ENCODE measurements around the gene RPS8. TPM values are rescaled to one million over a fixed set of nuclear protein-coding genes. Genes with fewer than 3 reads are reported as not detected.
"Not testable (repeated sequence)": the region's sequence is repeated elsewhere in the genome, so short reads cannot be mapped to it uniquely, and the experiment has no call there.

RPS8 gene
- 1,786 TPM for total RNA-seq

DNA sequence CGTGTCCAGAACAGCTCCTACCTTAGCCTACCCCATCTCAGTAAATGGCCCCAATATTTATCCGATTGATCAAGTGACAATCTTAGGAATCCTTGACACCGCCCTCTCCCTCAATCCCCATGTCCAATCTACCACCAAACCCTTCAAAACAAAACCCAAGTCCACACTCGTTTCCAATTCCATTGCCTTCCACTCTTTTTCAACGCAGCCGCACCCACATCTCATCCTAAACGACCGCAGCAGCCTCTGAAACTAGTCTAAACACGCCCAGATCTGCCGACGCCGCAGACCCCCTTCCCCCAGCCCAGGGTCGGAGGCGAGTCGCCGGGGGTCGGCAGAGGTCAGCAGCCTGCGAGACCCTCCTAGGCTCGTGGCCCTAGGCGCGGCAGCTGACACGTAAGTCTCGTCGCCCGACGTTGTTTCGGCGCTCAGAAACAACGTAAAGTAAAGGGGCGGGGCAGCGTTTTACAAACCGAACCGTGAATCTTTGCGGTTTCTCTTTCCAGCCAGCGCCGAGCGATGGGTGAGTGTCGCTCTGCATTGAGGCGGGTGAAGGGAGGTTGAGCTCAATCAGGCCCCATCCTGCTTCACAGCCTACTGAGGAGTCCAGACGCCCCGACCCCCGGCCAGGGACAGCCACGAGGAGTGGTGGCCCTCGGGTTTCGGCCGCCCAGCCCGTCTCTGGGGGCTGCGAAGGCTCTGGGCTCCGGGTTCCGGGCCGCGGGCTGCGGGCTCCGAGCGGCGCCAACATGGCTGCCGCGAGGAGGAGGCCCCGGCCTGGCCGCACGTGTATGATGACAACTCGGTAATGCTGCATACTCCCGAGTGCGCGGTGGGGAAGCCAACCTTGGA is at the start of gene RPS8:
TSS of gene RPS8 (plus strand) at position 463 of the 852 bp plus-strand sequence. CDS start at position 520, 57 bp downstream.
- peak within 1 kb of the TSS; percentile 92 to 98 (median 95) for H3K9ac ChIP-seq (ENCODE audit: low read depth in 1 of 3, low read length in 3 of 3)
- peak within 1 kb of the TSS; percentile 89 to 99 (median 97) for H3K4me3 ChIP-seq (ENCODE audit: low read length in 3 of 3)
- peaks cover 16 to 23% (median 22%) of the 10 kb centered on the region in 3 donors for H3K36me3 ChIP-seq (ENCODE audit: control insufficient read depth in 3 of 3, insufficient read depth in 3 of 3, low read length in 3 of 3)
- H3K4me1 ChIP-seq (ENCODE audit: control insufficient read depth in 3 of 3, insufficient read depth in 3 of 3, low read length in 3 of 3): peaks cover 11 to 25% (median 13%) of the 10 kb centered on the region in 3 donors
- no peaks in the 10 kb centered on the region for H3K27me3 ChIP-seq (ENCODE audit: control insufficient read depth in 3 of 3, insufficient read depth in 3 of 3, low read length in 3 of 3)
- H3K9me3 ChIP-seq (ENCODE audit: control insufficient read depth in 3 of 3, low read length in 3 of 3): no peaks in the 10 kb centered on the region
- H3K27ac ChIP-seq (ENCODE audit: low read depth, low read length): peak within 1 kb of the TSS; percentile 99

DNA sequence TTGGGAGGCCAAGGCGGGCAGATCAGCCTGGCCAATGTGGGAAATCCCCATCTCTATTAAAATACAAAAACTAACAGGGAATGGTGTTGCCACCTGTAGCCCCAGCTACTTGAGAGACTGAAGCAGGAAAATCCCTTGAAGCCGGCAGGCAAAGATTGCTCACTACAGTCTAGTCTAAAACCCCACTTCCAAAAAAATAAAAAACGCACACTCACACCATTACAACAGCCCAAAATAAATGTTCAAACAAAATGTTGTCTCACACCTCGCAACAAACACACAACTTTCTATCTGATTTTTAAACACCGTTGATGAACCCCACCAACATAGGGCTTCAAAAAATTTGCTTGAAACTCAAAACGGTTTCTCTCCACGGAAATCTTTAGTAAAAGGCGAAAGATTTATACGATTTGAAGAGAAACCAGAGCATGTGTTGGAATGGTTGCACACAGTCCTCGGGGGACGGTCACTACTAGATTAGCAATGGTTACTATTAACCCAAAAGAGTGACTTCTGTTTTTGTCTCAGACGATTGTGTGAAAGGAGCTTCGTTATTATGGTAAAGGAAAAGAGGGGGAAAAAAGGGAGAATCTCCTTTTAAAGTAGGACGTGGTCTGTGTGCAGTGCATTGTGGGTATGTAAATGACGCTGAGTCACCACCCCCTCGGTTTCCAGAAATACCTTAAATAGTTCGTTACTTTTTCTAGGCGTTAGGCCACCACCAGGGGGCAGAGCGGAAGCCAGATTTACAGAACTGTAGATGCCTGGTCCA is 44.4 kb upstream of the RPS8 start, which contains the start of gene RNU5D-1:
TSS of gene RNU5D-1 (minus strand) at position 430 of the 772 bp plus-strand sequence.
- H3K4me3 ChIP-seq (ENCODE audit: low read length in 3 of 3): peak within 1 kb of the TSS; percentile 25 to 46 (median 36)
- no peaks in the 10 kb centered on the region for H3K36me3 ChIP-seq (ENCODE audit: control insufficient read depth in 3 of 3, insufficient read depth in 3 of 3, low read length in 3 of 3)
- H3K4me1 ChIP-seq (ENCODE audit: control insufficient read depth in 3 of 3, insufficient read depth in 3 of 3, low read length in 3 of 3): peaks cover 4 to 10% (median 10%) of the 10 kb centered on the region in 3 donors
- H3K9ac ChIP-seq (ENCODE audit: low read depth in 1 of 3, low read length in 3 of 3): peak within 1 kb of the TSS; percentile 17 to 52 (median 52)
- H3K27ac ChIP-seq (ENCODE audit: low read depth, low read length): peak within 1 kb of the TSS; percentile 83
- H3K27me3 ChIP-seq (ENCODE audit: control insufficient read depth in 3 of 3, insufficient read depth in 3 of 3, low read length in 3 of 3): no peaks in the 10 kb centered on the region
- no peaks in the 10 kb centered on the region for H3K9me3 ChIP-seq (ENCODE audit: control insufficient read depth in 3 of 3, low read length in 3 of 3)

DNA sequence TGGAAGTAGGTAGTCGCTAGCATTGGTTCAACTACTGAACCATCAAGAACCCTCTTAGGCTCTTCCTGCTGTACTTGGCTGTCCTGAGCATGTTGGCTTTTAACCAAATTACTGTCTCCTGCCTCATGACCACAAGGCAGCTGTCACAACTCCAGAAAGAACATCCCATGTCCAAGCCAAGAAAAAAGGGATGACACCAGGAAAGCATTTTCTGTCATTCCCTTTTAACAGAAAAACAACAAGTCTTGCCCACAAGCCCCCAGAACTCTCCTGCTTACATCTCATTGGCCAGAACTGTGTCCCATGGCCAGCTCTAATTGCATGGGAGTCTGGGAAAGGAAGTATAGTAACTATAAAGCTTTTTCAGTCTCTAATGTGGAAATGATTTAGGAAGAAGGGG is 42.0 kb upstream of the RPS8 start:
- H3K36me3 ChIP-seq (ENCODE audit: control insufficient read depth in 3 of 3, insufficient read depth in 3 of 3, low read length in 3 of 3): no peaks in the 10 kb centered on the region
- peak overlapping the region; percentile 30 for H3K27ac ChIP-seq (ENCODE audit: low read depth, low read length)
- no peak overlapping the region for H3K4me3 ChIP-seq (ENCODE audit: low read length in 3 of 3)
- H3K9ac ChIP-seq (ENCODE audit: low read depth in 1 of 3, low read length in 3 of 3): no peak overlapping the region
- H3K27me3 ChIP-seq (ENCODE audit: control insufficient read depth in 3 of 3, insufficient read depth in 3 of 3, low read length in 3 of 3): no peaks in the 10 kb centered on the region
- H3K9me3 ChIP-seq (ENCODE audit: control insufficient read depth in 3 of 3, low read length in 3 of 3): no peaks in the 10 kb centered on the region
- H3K4me1 ChIP-seq (ENCODE audit: control insufficient read depth in 3 of 3, insufficient read depth in 3 of 3, low read length in 3 of 3): peaks cover 4 to 10% (median 10%) of the 10 kb centered on the region in 3 donors

DNA sequence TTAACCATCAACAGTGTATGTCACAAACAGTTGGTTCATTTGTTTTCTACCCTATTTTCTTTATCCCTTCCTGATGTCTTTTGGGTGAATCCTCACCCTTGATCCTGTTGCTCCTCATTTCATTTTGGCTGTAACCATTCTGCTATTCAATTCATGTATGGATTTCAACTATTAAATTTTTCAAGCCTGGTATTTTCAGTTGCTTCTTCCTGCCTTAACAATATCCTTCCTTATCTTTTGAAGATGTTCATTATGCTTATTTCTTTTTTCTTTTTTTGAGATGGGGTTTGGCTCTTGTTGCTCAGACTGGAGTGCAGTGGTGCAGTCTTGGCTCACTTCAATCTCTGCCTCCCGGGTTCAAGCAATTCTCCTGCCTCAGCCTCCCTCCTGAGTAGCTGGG is 41.6 kb upstream of the RPS8 start:
- Histone ChIP-seq H3K27ac (ENCODE audit: low read depth, low read length) (peak overlapping the region; percentile 30), H3K9me3 (ENCODE audit: control insufficient read depth in 3 of 3, low read length in 3 of 3) (no peaks in the 10 kb centered on the region), H3K4me3 (ENCODE audit: low read length in 3 of 3) (no peak overlapping the region), H3K36me3 (ENCODE audit: control insufficient read depth in 3 of 3, insufficient read depth in 3 of 3, low read length in 3 of 3) (no peaks in the 10 kb centered on the region), H3K27me3 (ENCODE audit: control insufficient read depth in 3 of 3, insufficient read depth in 3 of 3, low read length in 3 of 3) (no peaks in the 10 kb centered on the region), H3K4me1 (ENCODE audit: control insufficient read depth in 3 of 3, insufficient read depth in 3 of 3, low read length in 3 of 3) (peaks cover 4 to 10% (median 10%) of the 10 kb centered on the region in 3 donors), H3K9ac (ENCODE audit: low read depth in 1 of 3, low read length in 3 of 3) (no peak overlapping the region)

DNA sequence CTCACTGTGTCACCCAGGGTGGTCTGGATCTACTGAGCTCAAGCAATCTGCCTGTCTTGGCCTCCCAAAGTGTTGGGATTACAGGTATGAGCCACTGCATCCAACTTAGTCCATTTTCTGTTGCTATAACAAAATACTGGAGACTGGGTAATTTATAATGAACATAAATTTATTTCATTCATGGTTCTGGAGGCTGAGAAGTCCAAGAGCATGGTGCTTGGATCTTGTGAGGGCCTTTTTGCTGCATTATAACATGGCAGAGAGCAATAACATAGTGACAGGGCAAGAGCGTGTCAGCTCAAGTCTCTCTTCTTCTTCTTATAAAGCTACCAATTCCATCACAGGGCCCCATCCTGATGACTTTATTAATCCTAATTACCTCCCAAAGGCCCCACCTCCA is 39.3 kb upstream of the RPS8 start:
- Histone ChIP-seq H3K27ac (ENCODE audit: low read depth, low read length) (no peak overlapping the region), H3K9ac (ENCODE audit: low read depth in 1 of 3, low read length in 3 of 3) (no peak overlapping the region), H3K4me1 (ENCODE audit: control insufficient read depth in 3 of 3, insufficient read depth in 3 of 3, low read length in 3 of 3) (peaks cover 10 to 18% (median 15%) of the 10 kb centered on the region in 3 donors), H3K9me3 (ENCODE audit: control insufficient read depth in 3 of 3, low read length in 3 of 3) (no peaks in the 10 kb centered on the region), H3K36me3 (ENCODE audit: control insufficient read depth in 3 of 3, insufficient read depth in 3 of 3, low read length in 3 of 3) (no peaks in the 10 kb centered on the region), H3K4me3 (ENCODE audit: low read length in 3 of 3) (no peak overlapping the region), H3K27me3 (ENCODE audit: control insufficient read depth in 3 of 3, insufficient read depth in 3 of 3, low read length in 3 of 3) (no peaks in the 10 kb centered on the region)

DNA sequence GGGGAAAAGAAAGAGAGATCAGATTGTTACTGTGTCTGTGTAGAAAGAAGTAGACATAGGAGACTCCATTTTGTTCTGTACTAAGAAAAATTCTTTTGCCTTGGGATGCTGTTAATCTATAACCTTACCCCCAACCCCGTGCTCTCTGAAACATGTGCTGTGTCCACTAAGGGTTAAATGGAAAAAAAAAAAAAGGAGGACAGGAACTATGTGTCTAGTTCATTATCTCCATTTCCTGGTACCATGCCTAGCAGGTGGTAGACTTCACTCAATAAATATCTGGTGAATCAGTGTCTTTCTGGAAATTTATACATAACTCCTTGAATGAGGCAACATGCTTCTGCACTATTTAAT is 36.4 kb upstream of the RPS8 start:
- not testable (repeated sequence) for H3K36me3 ChIP-seq (ENCODE audit: control insufficient read depth in 3 of 3, insufficient read depth in 3 of 3, low read length in 3 of 3); H3K9me3 ChIP-seq (ENCODE audit: control insufficient read depth in 3 of 3, low read length in 3 of 3); H3K27me3 ChIP-seq (ENCODE audit: control insufficient read depth in 3 of 3, insufficient read depth in 3 of 3, low read length in 3 of 3)
- H3K4me3 ChIP-seq (ENCODE audit: low read length in 3 of 3): peak overlapping the region; percentile 87 to 94 (median 91)
- H3K27ac ChIP-seq (ENCODE audit: low read depth, low read length): peak overlapping the region; percentile 96
- peak overlapping the region; percentile 89 to 95 (median 90) for H3K9ac ChIP-seq (ENCODE audit: low read depth in 1 of 3, low read length in 3 of 3)
- H3K4me1 ChIP-seq (ENCODE audit: control insufficient read depth in 3 of 3, insufficient read depth in 3 of 3, low read length in 3 of 3): peaks cover 7 to 13% (median 10%) of the 10 kb centered on the region in 3 donors

DNA sequence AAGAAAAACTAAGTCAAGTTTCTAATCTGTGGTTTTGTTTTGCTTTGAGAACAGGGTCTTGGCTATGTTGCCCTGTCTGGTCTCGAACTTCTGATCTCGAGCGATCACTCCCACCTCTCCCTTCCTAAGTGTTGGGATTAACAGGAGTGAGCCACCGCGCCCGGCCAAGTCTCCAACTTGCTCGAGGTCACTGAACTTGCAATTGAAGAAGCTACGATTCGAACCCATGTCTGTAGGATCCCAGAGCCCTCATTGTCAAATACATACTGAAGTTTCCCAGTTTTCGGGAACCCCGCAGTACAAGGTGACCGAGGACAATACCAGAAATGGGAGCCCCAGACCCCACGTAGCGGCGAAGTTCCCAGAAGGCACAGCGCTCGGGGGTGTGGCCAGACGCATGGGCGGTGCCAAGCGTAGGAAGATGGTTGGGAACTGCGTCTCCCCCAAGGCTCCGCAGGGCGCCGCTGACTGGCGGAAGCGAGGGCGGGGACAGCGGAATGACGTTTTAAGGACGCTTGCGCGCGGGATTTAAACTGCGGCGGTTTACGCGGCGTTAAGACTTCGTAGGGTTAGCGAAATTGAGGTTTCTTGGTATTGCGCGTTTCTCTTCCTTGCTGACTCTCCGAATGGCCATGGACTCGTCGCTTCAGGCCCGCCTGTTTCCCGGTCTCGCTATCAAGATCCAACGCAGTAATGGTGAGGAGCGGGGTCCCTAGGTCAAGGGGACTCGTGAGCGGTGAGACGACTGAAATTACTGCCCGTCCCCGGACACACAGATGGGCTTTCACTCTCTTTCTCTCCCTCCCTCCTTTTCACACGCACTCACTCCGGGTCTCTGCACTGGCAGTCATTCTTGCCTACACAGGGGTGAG is 35.8 kb upstream of the RPS8 start, which contains the start of gene KIF2C:
TSS of gene KIF2C (plus strand) at position 531 of the 872 bp plus-strand sequence. CDS start at position 627, 96 bp downstream.
- Histone ChIP-seq H3K27ac (ENCODE audit: low read depth, low read length) (peak within 1 kb of the TSS; percentile 96), H3K36me3 (ENCODE audit: control insufficient read depth in 3 of 3, insufficient read depth in 3 of 3, low read length in 3 of 3) (no peaks in the 10 kb centered on the region), H3K9ac (ENCODE audit: low read depth in 1 of 3, low read length in 3 of 3) (peak within 1 kb of the TSS; percentile 89 to 95 (median 90)), H3K27me3 (ENCODE audit: control insufficient read depth in 3 of 3, insufficient read depth in 3 of 3, low read length in 3 of 3) (no peaks in the 10 kb centered on the region), H3K4me3 (ENCODE audit: low read length in 3 of 3) (peak within 1 kb of the TSS; percentile 87 to 94 (median 91)), H3K9me3 (ENCODE audit: control insufficient read depth in 3 of 3, low read length in 3 of 3) (no peaks in the 10 kb centered on the region), H3K4me1 (ENCODE audit: control insufficient read depth in 3 of 3, insufficient read depth in 3 of 3, low read length in 3 of 3) (peaks cover 7 to 13% (median 10%) of the 10 kb centered on the region in 3 donors)

DNA sequence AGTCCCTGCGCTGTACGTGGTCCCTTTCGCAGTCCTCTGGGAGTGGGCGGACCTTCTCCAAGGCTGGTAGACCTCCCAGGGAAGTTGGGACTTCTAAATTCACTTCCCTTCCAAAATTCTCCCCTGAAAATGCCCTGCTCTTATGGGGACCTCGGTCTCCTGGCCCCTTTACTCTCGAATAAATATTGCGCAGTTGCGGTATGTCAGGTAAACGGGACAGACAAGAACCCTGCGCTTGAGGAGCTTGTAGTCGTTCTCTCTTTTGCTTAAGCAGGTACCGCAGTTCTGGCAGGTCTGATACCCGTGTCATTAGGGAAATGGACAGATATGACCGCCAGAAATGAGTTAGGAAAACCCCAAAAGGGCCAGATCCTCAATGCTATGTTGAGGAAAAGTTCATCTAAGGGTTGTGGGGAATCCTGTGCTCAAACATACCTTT is 35.1 kb upstream of the RPS8 start:
- Histone ChIP-seq H3K27ac (ENCODE audit: low read depth, low read length) (no peak overlapping the region), H3K36me3 (ENCODE audit: control insufficient read depth in 3 of 3, insufficient read depth in 3 of 3, low read length in 3 of 3) (no peaks in the 10 kb centered on the region), H3K4me3 (ENCODE audit: low read length in 3 of 3) (peak overlapping the region; percentile 76 to 87 (median 77)), H3K27me3 (ENCODE audit: control insufficient read depth in 3 of 3, insufficient read depth in 3 of 3, low read length in 3 of 3) (no peaks in the 10 kb centered on the region), H3K9me3 (ENCODE audit: control insufficient read depth in 3 of 3, low read length in 3 of 3) (no peaks in the 10 kb centered on the region), H3K9ac (ENCODE audit: low read depth in 1 of 3, low read length in 3 of 3) (peak overlapping the region in 2 of 3 donors; percentile 89 to 90), H3K4me1 (ENCODE audit: control insufficient read depth in 3 of 3, insufficient read depth in 3 of 3, low read length in 3 of 3) (peaks cover 7 to 13% (median 10%) of the 10 kb centered on the region in 3 donors)

DNA sequence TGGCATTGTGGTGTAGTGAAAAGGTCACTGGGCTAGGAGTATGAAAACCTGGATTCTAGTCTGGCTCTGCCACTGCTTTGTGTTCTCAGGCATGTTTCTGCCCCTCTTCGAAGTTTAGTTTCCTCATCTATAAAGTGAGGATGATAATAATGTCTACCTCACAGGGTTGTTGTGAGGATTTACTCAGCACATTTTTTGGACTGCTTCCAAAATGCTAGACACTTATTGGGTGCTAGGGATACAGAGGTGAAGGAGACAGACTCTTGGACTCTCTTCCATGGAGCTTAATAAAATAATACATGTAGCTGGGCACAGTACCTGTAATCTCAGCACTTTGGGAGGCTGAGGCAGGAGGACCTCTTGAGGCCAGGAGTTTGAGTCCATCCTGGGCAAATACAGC is 32.1 kb upstream of the RPS8 start:
- H3K27ac ChIP-seq (ENCODE audit: low read depth, low read length): no peak overlapping the region
- no peaks in the 10 kb centered on the region for H3K9me3 ChIP-seq (ENCODE audit: control insufficient read depth in 3 of 3, low read length in 3 of 3)
- H3K36me3 ChIP-seq (ENCODE audit: control insufficient read depth in 3 of 3, insufficient read depth in 3 of 3, low read length in 3 of 3): no peaks in the 10 kb centered on the region
- peaks cover 7 to 13% (median 10%) of the 10 kb centered on the region in 3 donors for H3K4me1 ChIP-seq (ENCODE audit: control insufficient read depth in 3 of 3, insufficient read depth in 3 of 3, low read length in 3 of 3)
- H3K27me3 ChIP-seq (ENCODE audit: control insufficient read depth in 3 of 3, insufficient read depth in 3 of 3, low read length in 3 of 3): no peaks in the 10 kb centered on the region
- H3K4me3 ChIP-seq (ENCODE audit: low read length in 3 of 3): no peak overlapping the region
- H3K9ac ChIP-seq (ENCODE audit: low read depth in 1 of 3, low read length in 3 of 3): no peak overlapping the region

Measured in skeletal muscle tissue (tissue), 4 donors.